Measurements from ENCODE around the gene GDF9. TPM values are rescaled to one million over a fixed set of nuclear protein-coding genes. Genes with fewer than 3 reads are reported as not detected.

The GDF9 gene
- total and polyA plus RNA-seq, 10 of the 15 experiments (the other 5 are each of a cell fraction or from before 2014, with no cell fraction given), result 0.11 to 1.5 (median 0.34) TPM

GRCh38 chr5:132836852-132837251, 29.4 kb downstream of the GDF9 start:
- Histone ChIP-seq H4K20me1 (ENCODE audit: control insufficient read depth, insufficient read depth) (no peaks in the 10 kb centered on the region), H2AFZ (ENCODE audit: control insufficient read depth, low read depth, low read length) (no peak overlapping the region), H3K27me3 (replicated peaks in 1 of 2; ENCODE audit: control insufficient read depth in 2 of 2, insufficient read depth in 2 of 2, low read length in 1 of 2) (no peaks in the 10 kb centered on the region), H3K79me2 (ENCODE audit: control insufficient read depth, insufficient read depth, low read length) (no peaks in the 10 kb centered on the region), H3K4me2 (ENCODE audit: control insufficient read depth, insufficient read depth) (no peak overlapping the region), H3K4me3 (no peak overlapping the region), H3K4me1 (ENCODE audit: control insufficient read depth, insufficient read depth, low read length) (no peaks in the 10 kb centered on the region), H3K9me3 (replicated peaks; ENCODE audit: control insufficient read depth, insufficient read depth, low read length) (no peaks in the 10 kb centered on the region), H3K27ac (ENCODE audit: control insufficient read depth, insufficient read depth) (no peak overlapping the region), H3K9ac (ENCODE audit: control insufficient read depth, insufficient read depth, low read length) (no peak overlapping the region), H3K36me3 (ENCODE audit: control insufficient read depth in 2 of 2, insufficient read depth in 2 of 2, low read length in 1 of 2) (no peaks in the 10 kb centered on the region)
- in situ Hi-C loops (cut with MboI), result no loop called here
- no peak for FAIRE-seq
- no TSS peak for BruUV-seq (replicated peaks)
- ChIA-PET CTCF (no interaction called here), RAD21 (ENCODE audit: unreplicated experiment) (no interaction called here), SMC1A (ENCODE audit: uncharacterized antibody, unreplicated experiment) (no interaction called here), POLR2A (no interaction called here)
- TF ChIP-seq MEF2B (IDR thresholded peaks at IDR 0.05; ENCODE audit: partially characterized antibody, poor library complexity, severe bottlenecking), result no peak
- TF ChIP-seq, protein P1, sequence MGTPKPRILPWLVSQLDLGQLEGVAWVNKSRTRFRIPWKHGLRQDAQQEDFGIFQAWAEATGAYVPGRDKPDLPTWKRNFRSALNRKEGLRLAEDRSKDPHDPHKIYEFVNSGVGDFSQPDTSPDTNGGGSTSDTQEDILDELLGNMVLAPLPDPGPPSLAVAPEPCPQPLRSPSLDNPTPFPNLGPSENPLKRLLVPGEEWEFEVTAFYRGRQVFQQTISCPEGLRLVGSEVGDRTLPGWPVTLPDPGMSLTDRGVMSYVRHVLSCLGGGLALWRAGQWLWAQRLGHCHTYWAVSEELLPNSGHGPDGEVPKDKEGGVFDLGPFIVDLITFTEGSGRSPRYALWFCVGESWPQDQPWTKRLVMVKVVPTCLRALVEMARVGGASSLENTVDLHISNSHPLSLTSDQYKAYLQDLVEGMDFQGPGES (IDR thresholded peaks at IDR 0.05), result no peak
- no peak for TF ChIP-seq IRF4 (IDR thresholded peaks at IDR 0.05; ENCODE audit: low read depth, low read length)
- TF ChIP-seq KAT2A (conservative IDR thresholded peaks at IDR 0.05; ENCODE audit: control insufficient read depth, low read depth, low read length), result no peak
- TF ChIP-seq GABPA (IDR thresholded peaks at IDR 0.05; ENCODE audit: low read depth), result no peak
- no peak for DNase-seq (ENCODE audit: low read depth, low spot score)
- ATAC-seq, result no peak
- 100% methylated on average over 1 of the region's 1 CpG for WGBS (ENCODE audit: insufficient coverage, insufficient replicate concordance, low lambda C conversion rate, missing lambda C conversion rate)
- intact Hi-C loops (cut with micrococcal nuclease; ENCODE audit: unreplicated experiment), result no loop called here

DNA sequence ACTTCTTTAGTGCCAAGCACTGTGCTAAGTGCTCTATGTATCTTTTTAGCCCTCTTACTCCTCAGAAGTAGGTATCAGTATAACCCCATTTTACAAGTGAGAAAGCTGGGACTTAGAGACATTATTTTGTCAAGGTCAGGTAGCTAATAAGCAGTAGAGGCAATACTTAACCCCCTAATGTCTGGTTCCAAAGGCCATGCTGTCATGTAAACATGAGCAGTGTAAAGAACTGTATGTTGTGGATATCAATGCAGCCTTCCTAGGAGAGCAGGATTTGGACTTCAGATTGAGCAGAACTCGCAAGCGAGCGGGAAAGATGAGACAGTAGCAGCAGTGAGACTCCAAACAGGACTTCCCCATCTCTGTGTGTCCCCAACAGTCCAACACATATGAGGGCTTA, 32.2 kb downstream of the GDF9 start:
- Histone ChIP-seq H3K79me2 (ENCODE audit: control insufficient read depth, insufficient read depth, low read length) (no peaks in the 10 kb centered on the region), H3K36me3 (ENCODE audit: control insufficient read depth in 2 of 2, insufficient read depth in 2 of 2, low read length in 1 of 2) (no peaks in the 10 kb centered on the region), H3K9ac (ENCODE audit: control insufficient read depth, insufficient read depth, low read length) (no peak overlapping the region), H2AFZ (ENCODE audit: control insufficient read depth, low read depth, low read length) (no peak overlapping the region), H4K20me1 (ENCODE audit: control insufficient read depth, insufficient read depth) (no peaks in the 10 kb centered on the region), H3K27me3 (replicated peaks in 1 of 2; ENCODE audit: control insufficient read depth in 2 of 2, insufficient read depth in 2 of 2, low read length in 1 of 2) (no peaks in the 10 kb centered on the region; a peak in 1 of 4 replicates), H3K9me3 (replicated peaks; ENCODE audit: control insufficient read depth, insufficient read depth, low read length) (no peaks in the 10 kb centered on the region), H3K27ac (ENCODE audit: control insufficient read depth, insufficient read depth) (no peak overlapping the region), H3K4me1 (ENCODE audit: control insufficient read depth, insufficient read depth, low read length) (no peaks in the 10 kb centered on the region; the same call in 1 of the 2 replicates), H3K4me2 (ENCODE audit: control insufficient read depth, insufficient read depth) (no peak overlapping the region), H3K4me3 (no peak overlapping the region)
- no TSS peak for BruUV-seq (replicated peaks)
- in situ Hi-C loops (cut with MboI), result no loop called here
- ChIA-PET POLR2A (no interaction called here), RAD21 (ENCODE audit: unreplicated experiment) (interaction anchor here (0.9 to 1.0 kb wide), 2 partner anchors 26 to 204 kb away, joined by 3 to 5 read pairs; no protein-coding TSS in a partner anchor), CTCF (interaction anchor here (0.6 to 1.0 kb wide), 2 partner anchors 79 to 390 kb away, joined by 3 read pairs; no protein-coding TSS in a partner anchor), SMC1A (ENCODE audit: uncharacterized antibody, unreplicated experiment) (interaction anchor here (0.7 to 2.1 kb wide), 3 partner anchors 14 to 333 kb away, joined by 3 to 7 read pairs (median 4); partner anchors contain the start of genes GDF9 and UQCRQ)
- WGBS (ENCODE audit: insufficient coverage, insufficient replicate concordance, low lambda C conversion rate, missing lambda C conversion rate), result 96% methylated on average over 3 of the region's 3 CpGs
- intact Hi-C loops (cut with micrococcal nuclease; ENCODE audit: unreplicated experiment), result no loop called here
- no peak for DNase-seq (ENCODE audit: low read depth, low spot score)
- FAIRE-seq, result no peak
- no peak for ATAC-seq
- TF ChIP-seq NR2F1 (conservative IDR thresholded peaks at IDR 0.05) (no peak), PRDM15 (CRISPR knock-in tag; IDR thresholded peaks at IDR 0.05) (no peak), MTA2 (IDR thresholded peaks at IDR 0.05; ENCODE audit: low read depth) (no peak), SMARCA5 (IDR thresholded peaks at IDR 0.05) (no peak), EED (IDR thresholded peaks at IDR 0.05; ENCODE audit: low read depth) (no peak), MXI1 (IDR thresholded peaks at IDR 0.05; ENCODE audit: low read depth, low read length) (no peak), PML (IDR thresholded peaks at IDR 0.05; ENCODE audit: low read length) (no peak)
- TF ChIP-seq, protein P2, sequence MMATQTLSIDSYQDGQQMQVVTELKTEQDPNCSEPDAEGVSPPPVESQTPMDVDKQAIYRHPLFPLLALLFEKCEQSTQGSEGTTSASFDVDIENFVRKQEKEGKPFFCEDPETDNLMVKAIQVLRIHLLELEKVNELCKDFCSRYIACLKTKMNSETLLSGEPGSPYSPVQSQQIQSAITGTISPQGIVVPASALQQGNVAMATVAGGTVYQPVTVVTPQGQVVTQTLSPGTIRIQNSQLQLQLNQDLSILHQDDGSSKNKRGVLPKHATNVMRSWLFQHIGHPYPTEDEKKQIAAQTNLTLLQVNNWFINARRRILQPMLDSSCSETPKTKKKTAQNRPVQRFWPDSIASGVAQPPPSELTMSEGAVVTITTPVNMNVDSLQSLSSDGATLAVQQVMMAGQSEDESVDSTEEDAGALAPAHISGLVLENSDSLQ (IDR thresholded peaks at IDR 0.05), result no peak

Measured in GM12878 (cell line).